ENCODE measurements around the gene PKD1. TPM values are rescaled to one million over a fixed set of nuclear protein-coding genes. Genes with fewer than 3 reads are reported as not detected.

PKD1 gene
- total RNA-seq, 1 donor from 2014 or later, result 70.0 TPM

GRCh38 chr16:2147981-2148671 lies 12.4 kb upstream of the PKD1 start, which contains the start of gene RAB26:
Gene RAB26 (plus strand): TSS chr16:2148625. CDS start chr16:2148784, 159 bp downstream.
- Mint-ChIP-seq H3K4me1 (ENCODE audit: unreplicated experiment) (peaks cover 9% of the 10 kb centered on the region), H3K36me3 (ENCODE audit: low read depth, unreplicated experiment) (no peaks in the 10 kb centered on the region), H3K9me3 (ENCODE audit: unreplicated experiment) (no peaks in the 10 kb centered on the region), H3K27me3 (ENCODE audit: unreplicated experiment) (peaks cover 13% of the 10 kb centered on the region), H3K4me3 (ENCODE audit: unreplicated experiment) (peak within 1 kb of the TSS; percentile 65), H3K27ac (ENCODE audit: unreplicated experiment) (no peak within 1 kb of the TSS)
- TF ChIP-seq, protein P1, sequence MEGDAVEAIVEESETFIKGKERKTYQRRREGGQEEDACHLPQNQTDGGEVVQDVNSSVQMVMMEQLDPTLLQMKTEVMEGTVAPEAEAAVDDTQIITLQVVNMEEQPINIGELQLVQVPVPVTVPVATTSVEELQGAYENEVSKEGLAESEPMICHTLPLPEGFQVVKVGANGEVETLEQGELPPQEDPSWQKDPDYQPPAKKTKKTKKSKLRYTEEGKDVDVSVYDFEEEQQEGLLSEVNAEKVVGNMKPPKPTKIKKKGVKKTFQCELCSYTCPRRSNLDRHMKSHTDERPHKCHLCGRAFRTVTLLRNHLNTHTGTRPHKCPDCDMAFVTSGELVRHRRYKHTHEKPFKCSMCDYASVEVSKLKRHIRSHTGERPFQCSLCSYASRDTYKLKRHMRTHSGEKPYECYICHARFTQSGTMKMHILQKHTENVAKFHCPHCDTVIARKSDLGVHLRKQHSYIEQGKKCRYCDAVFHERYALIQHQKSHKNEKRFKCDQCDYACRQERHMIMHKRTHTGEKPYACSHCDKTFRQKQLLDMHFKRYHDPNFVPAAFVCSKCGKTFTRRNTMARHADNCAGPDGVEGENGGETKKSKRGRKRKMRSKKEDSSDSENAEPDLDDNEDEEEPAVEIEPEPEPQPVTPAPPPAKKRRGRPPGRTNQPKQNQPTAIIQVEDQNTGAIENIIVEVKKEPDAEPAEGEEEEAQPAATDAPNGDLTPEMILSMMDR (IDR thresholded peaks at IDR 0.05; ENCODE audit: unreplicated experiment), result no peak
- DNase-seq (ENCODE audit: low spot score), result no peak

DNA sequence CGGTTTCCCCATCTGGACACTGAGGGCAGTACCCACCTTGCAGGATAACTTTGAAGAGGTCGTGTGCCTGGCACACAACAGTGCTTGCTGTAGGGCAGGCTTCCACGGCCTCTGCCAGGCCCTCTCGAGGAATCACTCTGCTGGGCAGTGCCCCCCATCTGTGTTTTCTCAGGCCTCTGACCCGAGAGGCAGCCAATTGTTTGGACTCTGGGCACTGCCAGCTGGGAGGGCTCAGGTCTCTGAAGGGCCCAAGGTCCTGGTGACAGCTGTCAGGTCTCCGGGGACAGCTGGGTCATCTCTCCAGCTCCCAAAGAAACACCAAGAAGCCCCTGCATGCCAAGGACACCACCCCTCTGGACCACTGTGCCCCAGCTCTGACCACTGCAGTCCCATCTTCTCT lies 11.7 kb upstream of the PKD1 start:
- peaks cover 9% of the 10 kb centered on the region for H3K4me1 Mint-ChIP-seq (ENCODE audit: unreplicated experiment)
- TF ChIP-seq, protein P1 (IDR thresholded peaks at IDR 0.05; ENCODE audit: unreplicated experiment), result no peak
- no peaks in the 10 kb centered on the region for H3K36me3 Mint-ChIP-seq (ENCODE audit: low read depth, unreplicated experiment)
- H3K27me3 Mint-ChIP-seq (ENCODE audit: unreplicated experiment), result peaks cover 15% of the 10 kb centered on the region
- H3K9me3 Mint-ChIP-seq (ENCODE audit: unreplicated experiment), result no peaks in the 10 kb centered on the region
- no peak overlapping the region for H3K27ac Mint-ChIP-seq (ENCODE audit: unreplicated experiment)
- DNase-seq (ENCODE audit: low spot score), result no peak
- peak overlapping the region; percentile 73 for H3K4me3 Mint-ChIP-seq (ENCODE audit: unreplicated experiment)

GRCh38 chr16:2145843-2146242 lies 10.1 kb upstream of the PKD1 start:
- DNase-seq (ENCODE audit: low spot score), result no peak
- H3K9me3 Mint-ChIP-seq (ENCODE audit: unreplicated experiment), result no peaks in the 10 kb centered on the region
- H3K4me1 Mint-ChIP-seq (ENCODE audit: unreplicated experiment), result peaks cover 3% of the 10 kb centered on the region
- peak overlapping the region; percentile 75 for H3K27ac Mint-ChIP-seq (ENCODE audit: unreplicated experiment)
- no peak overlapping the region for H3K4me3 Mint-ChIP-seq (ENCODE audit: unreplicated experiment)
- TF ChIP-seq, protein P1 (IDR thresholded peaks at IDR 0.05; ENCODE audit: unreplicated experiment), result no peak
- H3K27me3 Mint-ChIP-seq (ENCODE audit: unreplicated experiment), result peaks cover 9% of the 10 kb centered on the region
- no peaks in the 10 kb centered on the region for H3K36me3 Mint-ChIP-seq (ENCODE audit: low read depth, unreplicated experiment)

- no peak overlapping the region for H3K4me3 Mint-ChIP-seq (ENCODE audit: unreplicated experiment)
- TF ChIP-seq, protein P1 (IDR thresholded peaks at IDR 0.05; ENCODE audit: unreplicated experiment), result no peak
- H3K36me3 Mint-ChIP-seq (ENCODE audit: low read depth, unreplicated experiment), result no peaks in the 10 kb centered on the region
- H3K9me3 Mint-ChIP-seq (ENCODE audit: unreplicated experiment), result no peaks in the 10 kb centered on the region
- no peaks in the 10 kb centered on the region for H3K4me1 Mint-ChIP-seq (ENCODE audit: unreplicated experiment)
- H3K27me3 Mint-ChIP-seq (ENCODE audit: unreplicated experiment), result peaks cover 9% of the 10 kb centered on the region
- no peak overlapping the region for H3K27ac Mint-ChIP-seq (ENCODE audit: unreplicated experiment)
- no peak for DNase-seq (ENCODE audit: low spot score)
Observed at GRCh38 chr16:2143878-2144485, 8.3 kb upstream of the PKD1 start.
